ENCODE results near the gene PLPPR1. TPM values are rescaled to one million over a fixed set of nuclear protein-coding genes. Genes with fewer than 3 reads are reported as not detected.

PLPPR1 gene
- total and polyA plus RNA-seq, 4 donors, result 1.2 to 26.3 (median 2.4) TPM

DNA sequence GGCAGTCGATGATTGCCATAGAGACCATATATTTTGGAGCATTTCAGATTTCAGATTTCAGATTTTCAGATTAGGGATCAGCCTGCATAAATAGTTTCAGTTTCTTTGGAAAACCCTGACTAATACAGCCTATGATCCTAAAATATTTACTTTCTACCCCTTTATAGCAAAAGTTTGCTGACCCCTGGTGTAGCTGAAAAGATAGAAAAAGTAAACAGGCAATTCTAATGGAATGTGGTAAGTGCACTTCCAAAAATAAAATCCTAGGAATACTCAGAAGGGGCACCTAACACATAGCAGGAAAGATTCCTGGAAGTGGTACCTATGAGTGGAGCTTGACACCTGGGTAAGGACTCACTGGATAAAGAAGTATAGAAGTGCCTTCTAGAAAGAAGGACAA, 321.8 kb downstream of the PLPPR1 start:
- Histone ChIP-seq H3K4me1 (ENCODE audit: control insufficient read depth in 4 of 4, insufficient read depth in 4 of 4, low read length in 3 of 4) (peaks cover 11 to 55% (median 22%) of the 10 kb centered on the region in 4 donors), H3K4me3 (ENCODE audit: low read depth in 1 of 3, low read length in 3 of 3) (no peak overlapping the region), H3K36me3 (ENCODE audit: control insufficient read depth in 4 of 4, insufficient read depth in 3 of 4, low read depth in 1 of 4, low read length in 3 of 4) (peaks cover 0 to 1% (median 0%) of the 10 kb centered on the region in 4 donors), H3K27me3 (ENCODE audit: control insufficient read depth in 4 of 4, insufficient read depth in 4 of 4, low read length in 3 of 4) (no peaks in the 10 kb centered on the region), H3K9me3 (ENCODE audit: control insufficient read depth in 4 of 4, low read length in 3 of 4) (no peaks in the 10 kb centered on the region), H3K9ac (ENCODE audit: low read depth in 1 of 2, low read length in 2 of 2) (peak overlapping the region in 1 of 2 donors; percentile 47), H3K27ac (ENCODE audit: low read depth in 1 of 2, low read length in 2 of 2) (peak overlapping the region; percentile 51 to 73)
- no peak for DNase-seq (ENCODE audit: low spot score)
- 51% methylated on average over 1 of the region's 1 CpG for WGBS
- TF ChIP-seq FOXA1 (IDR thresholded peaks at IDR 0.05), result peak; percentile 54
- TF ChIP-seq, protein P1, sequence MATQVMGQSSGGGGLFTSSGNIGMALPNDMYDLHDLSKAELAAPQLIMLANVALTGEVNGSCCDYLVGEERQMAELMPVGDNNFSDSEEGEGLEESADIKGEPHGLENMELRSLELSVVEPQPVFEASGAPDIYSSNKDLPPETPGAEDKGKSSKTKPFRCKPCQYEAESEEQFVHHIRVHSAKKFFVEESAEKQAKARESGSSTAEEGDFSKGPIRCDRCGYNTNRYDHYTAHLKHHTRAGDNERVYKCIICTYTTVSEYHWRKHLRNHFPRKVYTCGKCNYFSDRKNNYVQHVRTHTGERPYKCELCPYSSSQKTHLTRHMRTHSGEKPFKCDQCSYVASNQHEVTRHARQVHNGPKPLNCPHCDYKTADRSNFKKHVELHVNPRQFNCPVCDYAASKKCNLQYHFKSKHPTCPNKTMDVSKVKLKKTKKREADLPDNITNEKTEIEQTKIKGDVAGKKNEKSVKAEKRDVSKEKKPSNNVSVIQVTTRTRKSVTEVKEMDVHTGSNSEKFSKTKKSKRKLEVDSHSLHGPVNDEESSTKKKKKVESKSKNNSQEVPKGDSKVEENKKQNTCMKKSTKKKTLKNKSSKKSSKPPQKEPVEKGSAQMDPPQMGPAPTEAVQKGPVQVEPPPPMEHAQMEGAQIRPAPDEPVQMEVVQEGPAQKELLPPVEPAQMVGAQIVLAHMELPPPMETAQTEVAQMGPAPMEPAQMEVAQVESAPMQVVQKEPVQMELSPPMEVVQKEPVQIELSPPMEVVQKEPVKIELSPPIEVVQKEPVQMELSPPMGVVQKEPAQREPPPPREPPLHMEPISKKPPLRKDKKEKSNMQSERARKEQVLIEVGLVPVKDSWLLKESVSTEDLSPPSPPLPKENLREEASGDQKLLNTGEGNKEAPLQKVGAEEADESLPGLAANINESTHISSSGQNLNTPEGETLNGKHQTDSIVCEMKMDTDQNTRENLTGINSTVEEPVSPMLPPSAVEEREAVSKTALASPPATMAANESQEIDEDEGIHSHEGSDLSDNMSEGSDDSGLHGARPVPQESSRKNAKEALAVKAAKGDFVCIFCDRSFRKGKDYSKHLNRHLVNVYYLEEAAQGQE (IDR thresholded peaks at IDR 0.05), result peak; percentile 43
- TF ChIP-seq, protein P2, sequence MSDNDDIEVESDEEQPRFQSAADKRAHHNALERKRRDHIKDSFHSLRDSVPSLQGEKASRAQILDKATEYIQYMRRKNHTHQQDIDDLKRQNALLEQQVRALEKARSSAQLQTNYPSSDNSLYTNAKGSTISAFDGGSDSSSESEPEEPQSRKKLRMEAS (IDR thresholded peaks at IDR 0.05), result no peak
- peak; percentile 74 for TF ChIP-seq FOXA2 (IDR thresholded peaks at IDR 0.05)
- peak; percentile 43 to 46 for TF ChIP-seq RAD21 (IDR thresholded peaks at IDR 0.05)
- TF ChIP-seq EGR1 (IDR thresholded peaks at IDR 0.05; ENCODE audit: low read depth in 2 of 2), result no peak
- peak in 1 of 2 donors; percentile 54 for TF ChIP-seq JUND (IDR thresholded peaks at IDR 0.05)
- peak; percentile 57 for TF ChIP-seq SP1 (IDR thresholded peaks at IDR 0.05)
- TF ChIP-seq HNF4A (conservative IDR thresholded peaks at IDR 0.05), result peak; percentile 57 to 62
- TF ChIP-seq GABPA (IDR thresholded peaks at IDR 0.05 in 1 of 2, conservative IDR thresholded peaks at IDR 0.05 in 1 of 2), result no peak
- TF ChIP-seq, protein P3, sequence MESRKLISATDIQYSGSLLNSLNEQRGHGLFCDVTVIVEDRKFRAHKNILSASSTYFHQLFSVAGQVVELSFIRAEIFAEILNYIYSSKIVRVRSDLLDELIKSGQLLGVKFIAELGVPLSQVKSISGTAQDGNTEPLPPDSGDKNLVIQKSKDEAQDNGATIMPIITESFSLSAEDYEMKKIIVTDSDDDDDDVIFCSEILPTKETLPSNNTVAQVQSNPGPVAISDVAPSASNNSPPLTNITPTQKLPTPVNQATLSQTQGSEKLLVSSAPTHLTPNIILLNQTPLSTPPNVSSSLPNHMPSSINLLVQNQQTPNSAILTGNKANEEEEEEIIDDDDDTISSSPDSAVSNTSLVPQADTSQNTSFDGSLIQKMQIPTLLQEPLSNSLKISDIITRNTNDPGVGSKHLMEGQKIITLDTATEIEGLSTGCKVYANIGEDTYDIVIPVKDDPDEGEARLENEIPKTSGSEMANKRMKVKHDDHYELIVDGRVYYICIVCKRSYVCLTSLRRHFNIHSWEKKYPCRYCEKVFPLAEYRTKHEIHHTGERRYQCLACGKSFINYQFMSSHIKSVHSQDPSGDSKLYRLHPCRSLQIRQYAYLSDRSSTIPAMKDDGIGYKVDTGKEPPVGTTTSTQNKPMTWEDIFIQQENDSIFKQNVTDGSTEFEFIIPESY (IDR thresholded peaks at IDR 0.05), result peak; percentile 15
- no peak for TF ChIP-seq NR2F2 (IDR thresholded peaks at IDR 0.05)
- TF ChIP-seq TAF1 (conservative IDR thresholded peaks at IDR 0.05), result no peak
- TF ChIP-seq, protein P4, sequence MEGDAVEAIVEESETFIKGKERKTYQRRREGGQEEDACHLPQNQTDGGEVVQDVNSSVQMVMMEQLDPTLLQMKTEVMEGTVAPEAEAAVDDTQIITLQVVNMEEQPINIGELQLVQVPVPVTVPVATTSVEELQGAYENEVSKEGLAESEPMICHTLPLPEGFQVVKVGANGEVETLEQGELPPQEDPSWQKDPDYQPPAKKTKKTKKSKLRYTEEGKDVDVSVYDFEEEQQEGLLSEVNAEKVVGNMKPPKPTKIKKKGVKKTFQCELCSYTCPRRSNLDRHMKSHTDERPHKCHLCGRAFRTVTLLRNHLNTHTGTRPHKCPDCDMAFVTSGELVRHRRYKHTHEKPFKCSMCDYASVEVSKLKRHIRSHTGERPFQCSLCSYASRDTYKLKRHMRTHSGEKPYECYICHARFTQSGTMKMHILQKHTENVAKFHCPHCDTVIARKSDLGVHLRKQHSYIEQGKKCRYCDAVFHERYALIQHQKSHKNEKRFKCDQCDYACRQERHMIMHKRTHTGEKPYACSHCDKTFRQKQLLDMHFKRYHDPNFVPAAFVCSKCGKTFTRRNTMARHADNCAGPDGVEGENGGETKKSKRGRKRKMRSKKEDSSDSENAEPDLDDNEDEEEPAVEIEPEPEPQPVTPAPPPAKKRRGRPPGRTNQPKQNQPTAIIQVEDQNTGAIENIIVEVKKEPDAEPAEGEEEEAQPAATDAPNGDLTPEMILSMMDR (IDR thresholded peaks at IDR 0.05; ENCODE audit: low read depth, low read length, missing input control), result no peak
- peak; percentile 57 to 71 for TF ChIP-seq RXRA (IDR thresholded peaks at IDR 0.05)

DNA sequence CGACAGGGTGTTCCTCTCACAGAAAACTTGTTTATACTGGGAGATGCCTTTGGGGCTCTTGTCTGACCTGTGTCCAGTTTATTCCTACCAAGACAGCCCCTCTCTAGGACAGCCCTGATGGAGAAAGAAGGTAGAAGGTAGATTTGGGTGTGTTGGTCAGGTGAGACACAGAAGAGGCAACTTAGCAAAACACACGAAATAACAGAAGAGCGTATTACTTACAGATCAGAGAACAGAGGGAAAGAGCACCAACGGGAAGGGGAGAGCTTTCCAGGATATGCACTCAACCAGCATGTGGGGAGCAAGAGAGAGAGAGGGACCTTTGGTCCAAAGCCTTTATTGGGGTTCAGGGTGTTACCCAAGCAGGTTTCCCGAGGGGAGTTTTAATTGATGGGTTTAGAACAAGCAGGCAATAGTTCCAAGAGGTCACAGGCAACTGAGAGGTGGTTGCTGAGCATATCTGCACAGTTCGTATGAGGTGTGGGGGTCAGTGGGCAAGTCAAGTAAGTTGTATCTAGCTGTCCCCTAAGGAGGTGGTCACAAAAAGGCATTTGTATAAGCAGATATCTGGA, 324.5 kb downstream of the PLPPR1 start:
- Histone ChIP-seq H3K4me3 (ENCODE audit: low read depth in 1 of 3, low read length in 3 of 3) (no peak overlapping the region), H3K9me3 (ENCODE audit: control insufficient read depth in 4 of 4, low read length in 3 of 4) (no peaks in the 10 kb centered on the region), H3K9ac (ENCODE audit: low read depth in 1 of 2, low read length in 2 of 2) (no peak overlapping the region), H3K27me3 (ENCODE audit: control insufficient read depth in 4 of 4, insufficient read depth in 4 of 4, low read length in 3 of 4) (no peaks in the 10 kb centered on the region), H3K27ac (ENCODE audit: low read depth in 1 of 2, low read length in 2 of 2) (peak overlapping the region in 1 of 2 donors; percentile 52), H3K36me3 (ENCODE audit: control insufficient read depth in 4 of 4, insufficient read depth in 3 of 4, low read depth in 1 of 4, low read length in 3 of 4) (peaks cover 0 to 1% (median 0%) of the 10 kb centered on the region in 4 donors), H3K4me1 (ENCODE audit: control insufficient read depth in 4 of 4, insufficient read depth in 4 of 4, low read length in 3 of 4) (peaks cover 11 to 55% (median 20%) of the 10 kb centered on the region in 4 donors)
- TF ChIP-seq FOXA1 (IDR thresholded peaks at IDR 0.05), result no peak
- no peak for TF ChIP-seq RXRA (IDR thresholded peaks at IDR 0.05)
- WGBS, result 81% methylated on average over 6 of the region's 6 CpGs
- DNase-seq (ENCODE audit: low spot score), result no peak
